Subcutaneous adipose tissue (tissue), 4 donors: ENCODE results near the gene FNBP1L. TPM values are rescaled to one million over a fixed set of nuclear protein-coding genes. Genes with fewer than 3 reads are reported as not detected.

Source experiments
- CTCF ChIP-seq: fragments of 450-650 bp; IDR thresholded peaks from one replicate; pipeline ENCODE4 v1.5.1; 2016; ENCODE audit warnings: low read depth, mild to moderate bottlenecking, control low read depth, antibody characterized with exemption, moderate library complexity
- total RNA-seq, 4 donors: library from RNA; depleted of rRNA; stranded (reverse); fragments of >200 nt; gene quantifications; one replicate each; pipeline ENCODE4 v1.1.0, GENCODE V29; 2016

The FNBP1L gene
- total RNA-seq, 4 donors from 2014 or later, result 30.1 to 53.1 (median 38.6) TPM

GRCh38 chr1:93573940-93574469, 126.1 kb downstream of the FNBP1L start:
- TF ChIP-seq CTCF, result no peak

- TF ChIP-seq CTCF, result no peak
Measured at GRCh38 chr1:93574511-93574910, 126.6 kb downstream of the FNBP1L start.

- no peak for TF ChIP-seq CTCF
Measured at GRCh38 chr1:93574991-93575390, 127.1 kb downstream of the FNBP1L start.

GRCh38 chr1:93575621-93576284, 127.8 kb downstream of the FNBP1L start:
- no peak for TF ChIP-seq CTCF

- TF ChIP-seq CTCF, result no peak
Measured at GRCh38 chr1:93576346-93576745, 128.4 kb downstream of the FNBP1L start.

- TF ChIP-seq CTCF, result no peak
Measured at GRCh38 chr1:93576746-93577145, 128.8 kb downstream of the FNBP1L start.

- TF ChIP-seq CTCF, result no peak
Measured at GRCh38 chr1:93577536-93578432, 129.9 kb downstream of the FNBP1L start.
